Ishikawa (cell line): ENCODE data around the gene ARID4B.

Experiments
- EGR1 ChIP-seq: IDR thresholded peaks from 2 replicates; pipeline ENCODE4 v1.6.1; 2012
- EP300 ChIP-seq: IDR thresholded peaks from 2 replicates; pipeline ENCODE4 v1.6.1; 2012; ENCODE audit warnings: borderline replicate concordance
- MAX ChIP-seq: IDR thresholded peaks from 2 replicates; pipeline ENCODE4 v1.6.1; 2012
- NFIC ChIP-seq: IDR thresholded peaks from 2 replicates; pipeline ENCODE4 v1.6.1; 2012
- RAD21 ChIP-seq: IDR thresholded peaks from 2 replicates; pipeline ENCODE4 v1.6.1; 2012; ENCODE audit warnings: low read depth
- REST ChIP-seq: IDR thresholded peaks from 2 replicates; pipeline ENCODE4 v1.6.1; 2012; ENCODE audit warnings: low read depth, mild to moderate bottlenecking
- TCF12 ChIP-seq: IDR thresholded peaks from 2 replicates; pipeline ENCODE4 v1.6.1; 2012; ENCODE audit warnings: low read depth
- TEAD4 ChIP-seq: IDR thresholded peaks from 2 replicates; pipeline ENCODE4 v1.6.1; 2012
- USF1 ChIP-seq: IDR thresholded peaks from 2 replicates; pipeline ENCODE4 v1.6.1; 2012
- YY1 ChIP-seq: IDR thresholded peaks from 2 replicates; pipeline ENCODE4 v1.6.1; 2012; ENCODE audit warnings: low read depth

- TF ChIP-seq TEAD4: no peak
- no peak for TF ChIP-seq NFIC
- no peak for TF ChIP-seq MAX
- TF ChIP-seq EGR1: no peak
- no peak for TF ChIP-seq USF1
- no peak for TF ChIP-seq TCF12
- TF ChIP-seq EP300: no peak
- TF ChIP-seq RAD21: no peak
- TF ChIP-seq REST: no peak
- TF ChIP-seq YY1: no peak
These were observed 91.9 kb downstream of the ARID4B start for GRCh38 chr1:235236128-235236527.
